Measurements from ENCODE around the gene MRGPRE.

DNA sequence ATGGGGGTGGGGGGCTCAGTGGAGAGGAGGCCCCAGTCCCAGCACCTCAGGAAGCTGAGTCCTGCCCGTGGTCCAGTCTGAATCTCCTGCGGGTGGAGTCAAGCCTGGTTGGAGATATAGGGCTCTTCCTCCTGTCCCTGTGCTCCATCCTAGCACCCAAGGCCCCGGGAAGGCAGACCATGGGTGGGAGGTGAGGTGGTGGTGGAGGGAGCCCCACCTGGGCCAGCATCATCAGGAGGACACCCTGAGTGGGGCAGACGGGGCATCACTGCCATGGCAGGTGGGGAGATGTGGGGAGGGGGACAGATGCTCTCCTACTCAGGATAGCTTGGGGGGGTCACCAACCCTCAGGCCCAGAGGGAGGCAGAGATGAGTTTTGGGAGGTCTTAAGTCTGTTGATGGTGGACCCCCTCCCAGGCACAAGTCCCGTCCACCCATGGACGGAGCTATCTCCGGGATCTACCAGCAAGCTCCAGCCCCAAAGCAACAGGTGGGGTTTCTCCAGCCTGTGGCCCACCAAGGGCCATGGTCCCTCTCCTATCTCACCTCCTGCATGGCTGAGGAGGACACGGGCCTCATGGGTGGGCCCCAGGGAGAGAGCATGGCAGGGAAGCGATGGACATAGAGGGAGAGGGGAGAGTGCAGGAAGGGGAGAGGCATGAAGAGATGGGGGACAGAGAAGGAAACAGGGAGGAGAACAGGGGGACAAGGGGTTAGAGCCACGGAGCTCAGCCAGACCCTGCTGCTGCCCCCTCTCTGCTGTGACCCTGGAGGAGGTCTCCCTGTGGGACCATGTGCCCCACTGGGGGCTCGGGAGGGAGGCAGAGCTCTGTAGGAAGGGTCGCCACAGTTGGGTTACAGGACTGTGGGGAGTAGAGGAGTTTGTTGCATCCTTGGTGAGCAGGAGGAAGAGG is 1.3 kb downstream of the MRGPRE start:
- TF ChIP-seq POLR2AphosphoS5 (IDR thresholded peaks at IDR 0.05; ENCODE audit: low read depth, low read length): no peak
- no peak for TF ChIP-seq REST (IDR thresholded peaks at IDR 0.05; ENCODE audit: insufficient read depth in 1 of 2, low read depth in 2 of 2, low read length in 2 of 2)
- no peak for TF ChIP-seq SIN3A (IDR thresholded peaks at IDR 0.05; ENCODE audit: borderline replicate concordance, insufficient read depth, low read length)

Data from PFSK-1 (cell line).